H9 (cell line): Measurements from ENCODE around the gene YIPF2. TPM values are rescaled to one million over a fixed set of nuclear protein-coding genes. Genes with fewer than 3 reads are reported as not detected.

Experiments
- DNase-seq: peaks from one replicate; pipeline ENCODE4 v3.0.0-alpha.2; 2017
- H2AFZ ChIP-seq: one replicate; pipeline ENCODE4 v1.6.1; 2013; ENCODE audit warnings: mild to moderate bottlenecking, low read length, control low read depth, moderate library complexity
- H2AK5ac ChIP-seq: 2 replicates; pipeline ENCODE4 v1.6.1; 2013; ENCODE audit warnings: low read length, control low read depth, mixed read lengths; ENCODE audit not compliant: insufficient read length
- H2BK120ac ChIP-seq: one replicate; pipeline ENCODE4 v1.6.1; 2013; ENCODE audit warnings: low read depth, mild to moderate bottlenecking, low read length, control low read depth, inconsistent platforms; ENCODE audit not compliant: poor library complexity, severe bottlenecking
- H2BK12ac ChIP-seq: 2 replicates; pipeline ENCODE4 v1.6.1; 2013; ENCODE audit warnings: low read length, control low read depth, mixed read lengths, low read depth; ENCODE audit not compliant: insufficient read length
- H2BK15ac ChIP-seq: 2 replicates; pipeline ENCODE4 v1.6.1; 2013; ENCODE audit warnings: low read depth, low read length, control low read depth
- H2BK20ac ChIP-seq: one replicate; pipeline ENCODE4 v1.6.1; 2013; ENCODE audit warnings: low read depth, mild to moderate bottlenecking, low read length, control low read depth, inconsistent platforms; ENCODE audit not compliant: poor library complexity, severe bottlenecking
- H2BK5ac ChIP-seq: 2 replicates; pipeline ENCODE4 v1.6.1; 2013; ENCODE audit warnings: low read length, control low read depth, mixed read lengths; ENCODE audit not compliant: insufficient read length
- H3K14ac ChIP-seq: 2 replicates; pipeline ENCODE4 v1.6.1; 2013; ENCODE audit warnings: low read length, control low read depth; ENCODE audit not compliant: insufficient read depth
- H3K18ac ChIP-seq: 2 replicates; pipeline ENCODE4 v1.6.1; 2013; ENCODE audit warnings: low read depth, mild to moderate bottlenecking, mixed read lengths, low read length, control low read depth; ENCODE audit not compliant: insufficient read length
- H3K23ac ChIP-seq: 2 replicates; pipeline ENCODE4 v1.6.1; 2013; ENCODE audit warnings: low read length, control low read depth, mixed read lengths, low read depth; ENCODE audit not compliant: insufficient read length
- H3K23me2 ChIP-seq: 2 replicates; pipeline ENCODE4 v1.6.1; 2013; ENCODE audit warnings: low read depth, mild to moderate bottlenecking, mixed read lengths, low read length, control low read depth; ENCODE audit not compliant: insufficient read length, poor library complexity, severe bottlenecking
- H3K27ac ChIP-seq: 2 replicates; pipeline ENCODE4 v1.5.1; 2013; ENCODE audit warnings: low read length, control low read depth, mixed read lengths, low read depth; ENCODE audit not compliant: insufficient read length
- H3K27me3 ChIP-seq: 2 replicates; pipeline ENCODE4 v1.6.1; 2013; ENCODE audit warnings: low read length, control low read depth, inconsistent platforms; ENCODE audit not compliant: insufficient read depth
- H3K4ac ChIP-seq: 2 replicates; pipeline ENCODE4 v1.6.1; 2013; ENCODE audit warnings: low read depth, mild to moderate bottlenecking, control low read depth, inconsistent platforms, low read length, moderate library complexity
- H3K4me1 ChIP-seq: 2 replicates; pipeline ENCODE4 v1.6.1; 2013; ENCODE audit warnings: low read length, control low read depth, inconsistent platforms; ENCODE audit not compliant: insufficient read depth
- H3K4me2 ChIP-seq: 2 replicates; pipeline ENCODE4 v1.6.1; 2013; ENCODE audit warnings: low read length, control low read depth, mixed read lengths; ENCODE audit not compliant: insufficient read length, insufficient read depth
- H3K56ac ChIP-seq: 2 replicates; pipeline ENCODE4 v1.6.1; 2013; ENCODE audit warnings: low read depth, mild to moderate bottlenecking, mixed read lengths, low read length, control low read depth; ENCODE audit not compliant: insufficient read length
- H3K79me1 ChIP-seq: 2 replicates; pipeline ENCODE4 v1.6.1; 2013; ENCODE audit warnings: low read depth, mild to moderate bottlenecking, moderate library complexity, low read length, control low read depth, inconsistent platforms; ENCODE audit not compliant: insufficient read depth, poor library complexity, severe bottlenecking
- H3K79me2 ChIP-seq: 2 replicates; pipeline ENCODE4 v1.6.1; 2013; ENCODE audit warnings: low read length, control low read depth, inconsistent platforms; ENCODE audit not compliant: insufficient read depth
- H3K9ac ChIP-seq: 2 replicates; pipeline ENCODE4 v1.6.1; 2013; ENCODE audit warnings: low read length, control low read depth, mixed read lengths; ENCODE audit not compliant: insufficient read length; ENCODE audit errors: extremely low read depth
- H3K9me3 ChIP-seq: one replicate; pipeline ENCODE4 v1.6.1; 2013; ENCODE audit warnings: low read depth, low read length, inconsistent platforms; ENCODE audit not compliant: control insufficient read depth
- H3T11ph ChIP-seq: one replicate; pipeline ENCODE4 v1.6.1; 2013; ENCODE audit warnings: mild to moderate bottlenecking, low read length, control low read depth, inconsistent platforms
- H4K20me1 ChIP-seq: one replicate; pipeline ENCODE4 v1.6.1; 2013; ENCODE audit not compliant: control insufficient read depth, insufficient read length, insufficient read depth
- H4K5ac ChIP-seq: 2 replicates; pipeline ENCODE4 v1.6.1; 2013; ENCODE audit warnings: low read depth, mild to moderate bottlenecking, mixed read lengths, low read length, control low read depth; ENCODE audit not compliant: insufficient read length
- H4K8ac ChIP-seq: replicated peaks from 2 replicates; pipeline ENCODE4 v1.6.1; 2013; ENCODE audit warnings: low read length, control low read depth, mixed read lengths, low read depth; ENCODE audit not compliant: insufficient read length
- H4K91ac ChIP-seq: 2 replicates; pipeline ENCODE4 v1.6.1; 2013; ENCODE audit warnings: low read depth, mild to moderate bottlenecking, moderate library complexity, mixed read lengths, low read length, control low read depth; ENCODE audit not compliant: insufficient read length
- H3K27ac Mint-ChIP-seq, 3 experiments: 2 replicates in 2 of 3; 3 replicates in 1 of 3; pipeline ENCODE4 v1.8.0; 2020 to 2021; ENCODE audit warnings: mixed read lengths in 3 of 3, mild to moderate bottlenecking in 1 of 3, moderate library complexity in 1 of 3
- H3K27me3 Mint-ChIP-seq: 2 replicates; pipeline ENCODE4 v1.8.0; 2021; ENCODE audit warnings: low read depth, mild to moderate bottlenecking, moderate library complexity, mixed read lengths
- H3K36me3 Mint-ChIP-seq, 3 experiments: 2 replicates in 2 of 3; 3 replicates in 1 of 3; pipeline ENCODE4 v1.8.0; 2020 to 2021; ENCODE audit warnings: low read depth in 3 of 3, mixed read lengths in 3 of 3; ENCODE audit not compliant: insufficient read depth in 1 of 3
- H3K4me1 Mint-ChIP-seq, 2 experiments: 2 replicates each; pipeline ENCODE4 v1.8.0; 2020; ENCODE audit warnings: mixed read lengths in 2 of 2
- H3K4me3 Mint-ChIP-seq, 2 experiments: 2 replicates in 1 of 2; 3 replicates in 1 of 2; pipeline ENCODE4 v1.8.0; 2020 to 2021; ENCODE audit warnings: mild to moderate bottlenecking in 2 of 2, mixed read lengths in 2 of 2, moderate library complexity in 1 of 2
- H3K9me3 Mint-ChIP-seq, 2 experiments: 2 replicates in 1 of 2; 3 replicates in 1 of 2; pipeline ENCODE4 v1.8.0; 2020; ENCODE audit warnings: mild to moderate bottlenecking in 2 of 2, mixed read lengths in 2 of 2, moderate library complexity in 1 of 2
- WGBS: extraction: QIAGEN DNeasy Blood & Tissue Kit; methylation state at CpG from one replicate; pipeline ENCODE4 v1.1.7; 2013; ENCODE audit warnings: missing lambda C conversion rate, low lambda C conversion rate, mixed read lengths; ENCODE audit not compliant: insufficient read length; ENCODE audit errors: extremely low coverage; 5-methylcytosine and 5-hydroxymethylcytosine counted together
- total RNA-seq: library from RNA; stranded (reverse); gene quantifications from 2 replicates; pipeline ENCODE4 v1.2.1, GENCODE V29; 2021
- TF ChIP-seq, protein P1 (sequence below): fragments of 200-600 bp; sonication (generic); conservative IDR thresholded peaks from 3 replicates; pipeline ENCODE4 v1.8.0; 2021; ENCODE audit warnings: antibody characterized with exemption, mild to moderate bottlenecking

Gene YIPF2
- total RNA-seq, 1 experiment from 2014 or later = 58.2 TPM

DNA sequence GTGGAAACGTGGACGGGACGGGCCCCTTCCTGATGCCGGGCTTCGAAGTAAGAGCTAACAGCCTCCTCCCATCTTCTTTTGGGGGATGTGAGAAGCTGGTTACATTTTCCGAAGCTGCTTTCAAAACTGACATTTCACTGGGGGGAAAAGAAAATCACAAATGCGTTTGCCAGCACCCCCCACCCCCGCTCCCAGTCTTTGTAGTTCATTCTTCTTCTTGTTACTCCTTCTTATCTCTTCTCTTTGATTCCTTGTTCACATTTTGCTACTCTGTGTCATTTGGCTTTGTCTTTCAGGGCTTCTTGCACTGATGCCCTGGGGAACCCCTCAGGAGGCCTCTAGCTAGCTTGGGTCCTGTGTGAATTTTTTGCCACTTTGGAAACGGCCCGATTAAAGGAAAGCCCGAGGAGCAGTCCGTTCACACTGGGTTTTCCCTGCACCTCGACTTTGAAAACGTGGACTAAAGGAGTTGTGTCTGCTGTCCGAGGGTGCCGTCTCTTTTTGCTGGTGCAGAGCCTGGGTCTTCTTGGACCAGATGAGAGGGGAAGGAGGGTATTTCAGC, 55.8 kb downstream of the YIPF2 start:
- Histone ChIP-seq H3K4me1 (peaks cover 2% of the 10 kb centered on the region; the same call in 1 of the 2 replicates), H4K8ac (no peak overlapping the region), H2BK5ac (no peak overlapping the region), H2AK5ac (no peak overlapping the region), H3K14ac (no peak overlapping the region), H3K4me2 (peak overlapping the region; percentile 71), H3K56ac (no peak overlapping the region), H2BK15ac (no peak overlapping the region), H3K27ac (no peak overlapping the region), H3K23me2 (peaks cover 8% of the 10 kb centered on the region), H2AFZ (no peak overlapping the region), H3K4ac (no peak overlapping the region), H3K18ac (no peak overlapping the region), H3K79me1 (peaks cover 5% of the 10 kb centered on the region), H3T11ph (no peak overlapping the region), H2BK12ac (no peak overlapping the region), H3K23ac (no peak overlapping the region), H3K9me3 (no peaks in the 10 kb centered on the region), H3K27me3 (no peaks in the 10 kb centered on the region), H3K79me2 (peaks cover 22% of the 10 kb centered on the region; the same call in 1 of the 2 replicates), H4K5ac (no peak overlapping the region), H3K9ac (peak overlapping the region; percentile 61), H2BK20ac (no peak overlapping the region), H2BK120ac (no peak overlapping the region), H4K91ac (no peak overlapping the region), H4K20me1 (no peaks in the 10 kb centered on the region)
- Mint-ChIP-seq H3K27me3 (no peaks in the 10 kb centered on the region), H3K9me3 (no peaks in the 10 kb centered on the region), H3K27ac (peak overlapping the region; percentile 10 to 53 (median 50); a peak in 5 of 7 replicates), H3K36me3 (peaks cover 1 to 18% (median 4%) of the 10 kb centered on the region in 3 experiments; a peak in 4 of 7 replicates), H3K4me3 (peak overlapping the region; percentile 85 to 89), H3K4me1 (peaks cover 12 to 22% of the 10 kb centered on the region in 2 experiments)
- WGBS = no CpG with 5 or more reads among the region's 16 CpGs
- DNase-seq = no peak
- TF ChIP-seq, protein P1, sequence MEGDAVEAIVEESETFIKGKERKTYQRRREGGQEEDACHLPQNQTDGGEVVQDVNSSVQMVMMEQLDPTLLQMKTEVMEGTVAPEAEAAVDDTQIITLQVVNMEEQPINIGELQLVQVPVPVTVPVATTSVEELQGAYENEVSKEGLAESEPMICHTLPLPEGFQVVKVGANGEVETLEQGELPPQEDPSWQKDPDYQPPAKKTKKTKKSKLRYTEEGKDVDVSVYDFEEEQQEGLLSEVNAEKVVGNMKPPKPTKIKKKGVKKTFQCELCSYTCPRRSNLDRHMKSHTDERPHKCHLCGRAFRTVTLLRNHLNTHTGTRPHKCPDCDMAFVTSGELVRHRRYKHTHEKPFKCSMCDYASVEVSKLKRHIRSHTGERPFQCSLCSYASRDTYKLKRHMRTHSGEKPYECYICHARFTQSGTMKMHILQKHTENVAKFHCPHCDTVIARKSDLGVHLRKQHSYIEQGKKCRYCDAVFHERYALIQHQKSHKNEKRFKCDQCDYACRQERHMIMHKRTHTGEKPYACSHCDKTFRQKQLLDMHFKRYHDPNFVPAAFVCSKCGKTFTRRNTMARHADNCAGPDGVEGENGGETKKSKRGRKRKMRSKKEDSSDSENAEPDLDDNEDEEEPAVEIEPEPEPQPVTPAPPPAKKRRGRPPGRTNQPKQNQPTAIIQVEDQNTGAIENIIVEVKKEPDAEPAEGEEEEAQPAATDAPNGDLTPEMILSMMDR = no peak

Other genes starting within 250 kb of the YIPF2 start
- gene QTRT1, start 227.2 kb downstream of the YIPF2 start, total RNA-seq = 63.1 and 63.6 TPM in 2 replicates
- gene DNM2, start 210.6 kb downstream of the YIPF2 start, total RNA-seq = 136 and 152 TPM in 2 replicates
- gene TMED1, start 92.4 kb downstream of the YIPF2 start, total RNA-seq = 32.1 and 32.3 TPM in 2 replicates
- gene C19orf38, start 80.2 kb downstream of the YIPF2 start, total RNA-seq = 0.20 TPM in 1 of 2 replicates, not detected in the other
- 111 and 113 TPM in 2 replicates for gene CARM1, start 57.1 kb downstream of the YIPF2 start, total RNA-seq
- gene TIMM29, start 172 bp upstream of the YIPF2 start, total RNA-seq = 23.4 and 26.8 TPM in 2 replicates
- 245 and 261 TPM in 2 replicates for gene SMARCA4, start 32.4 kb upstream of the YIPF2 start, total RNA-seq
- 81.3 and 92.7 TPM in 2 replicates for gene LDLR, start 160.8 kb upstream of the YIPF2 start, total RNA-seq
- gene SPC24, start 227.1 kb upstream of the YIPF2 start, total RNA-seq = 50.8 and 51.5 TPM in 2 replicates